GM19035 (cell line): Measurements from ENCODE around the gene TNP1.

Experiments used
- ATAC-seq: cut with Tn5 transposase; IDR thresholded peaks from one replicate; pipeline ENCODE4 v1.9.1; 2021; ENCODE audit not compliant: unreplicated experiment

The TNP1 gene

GRCh38 chr2:216875862-216876261, 16.0 kb upstream of the TNP1 start:
- no peak for ATAC-seq

- no peak for ATAC-seq
These were observed 13.7 kb upstream of the TNP1 start for GRCh38 chr2:216873573-216873972.

GRCh38 chr2:216872624-216873023, 12.8 kb upstream of the TNP1 start:
- no peak for ATAC-seq

- ATAC-seq, result no peak
These were observed 12.2 kb upstream of the TNP1 start for GRCh38 chr2:216872040-216872439.

GRCh38 chr2:216871333-216871934, 11.6 kb upstream of the TNP1 start:
- ATAC-seq, result no peak

- ATAC-seq, result no peak
These were observed 10.9 kb upstream of the TNP1 start for GRCh38 chr2:216870508-216871332.

- no peak for ATAC-seq
These were observed 6.7 kb upstream of the TNP1 start for GRCh38 chr2:216866515-216867095.

GRCh38 chr2:216865658-216866057, 5.8 kb upstream of the TNP1 start:
- ATAC-seq, result no peak

- ATAC-seq, result no peak
These were observed 4.1 kb upstream of the TNP1 start for GRCh38 chr2:216863946-216864345.

GRCh38 chr2:216862628-216863398, 2.9 kb upstream of the TNP1 start:
- no peak for ATAC-seq

GRCh38 chr2:216860426-216861137, 718 bp upstream of the TNP1 start:
- no peak for ATAC-seq

GRCh38 chr2:216858312-216858711, 1.6 kb downstream of the TNP1 start:
- no peak for ATAC-seq

- ATAC-seq, result no peak
These were observed 2.7 kb downstream of the TNP1 start for GRCh38 chr2:216857131-216857550.

GRCh38 chr2:216856406-216857065, 3.3 kb downstream of the TNP1 start:
- no peak for ATAC-seq

GRCh38 chr2:216855605-216856004, 4.3 kb downstream of the TNP1 start:
- no peak for ATAC-seq

- ATAC-seq, result no peak
These were observed 4.8 kb downstream of the TNP1 start for GRCh38 chr2:216855079-216855478.

GRCh38 chr2:216851486-216852090, 8.3 kb downstream of the TNP1 start:
- ATAC-seq, result no peak

GRCh38 chr2:216850665-216851322, 9.1 kb downstream of the TNP1 start:
- no peak for ATAC-seq

GRCh38 chr2:216849987-216850386, 9.9 kb downstream of the TNP1 start:
- no peak for ATAC-seq
